RKO (cell line): ENCODE measurements around the gene SHMT2.

Source experiments
- DNase-seq: peaks from one replicate; pipeline ENCODE4 v3.0.0-alpha.2; 2016; ENCODE audit warnings: low spot score

The SHMT2 gene

DNA sequence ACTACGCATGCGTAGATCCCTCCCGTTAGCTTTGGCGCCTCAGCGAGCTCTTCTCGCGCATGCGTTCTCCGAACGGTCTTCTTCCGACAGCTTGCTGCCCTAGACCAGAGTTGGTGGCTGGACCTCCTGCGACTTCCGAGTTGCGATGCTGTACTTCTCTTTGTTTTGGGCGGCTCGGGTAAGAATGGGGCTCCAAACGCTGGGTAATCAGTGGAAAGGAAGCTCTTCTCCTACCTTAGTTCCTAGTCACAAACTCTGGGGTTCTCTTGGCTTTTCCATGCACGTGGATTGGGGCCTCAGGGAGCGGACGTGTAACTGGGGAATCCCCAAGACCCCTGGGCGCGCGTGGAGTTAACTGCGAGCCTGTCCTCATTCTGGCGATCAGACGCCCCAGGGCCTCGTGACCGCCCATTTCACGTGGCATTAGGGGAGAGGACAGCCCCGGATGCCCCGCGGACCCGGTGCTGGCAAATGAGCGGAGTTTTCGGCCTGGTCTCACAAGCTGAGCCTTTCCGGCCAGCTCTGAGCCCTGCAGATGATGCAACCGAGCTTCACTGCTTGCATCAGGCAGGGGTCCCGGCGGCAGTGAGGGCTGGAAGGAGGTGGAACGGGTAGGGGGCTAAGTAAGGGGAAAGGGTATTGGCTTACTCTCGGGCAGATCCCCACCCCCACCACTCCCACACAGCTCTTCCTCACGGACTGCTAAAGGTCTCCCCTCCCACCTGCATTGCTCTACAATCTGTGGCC is at the start of gene SHMT2:
TSS of gene SHMT2 (plus strand) at position 78 of the 747 bp plus-strand sequence. CDS start at position 146, 68 bp downstream.
- DNase-seq, result peak; percentile 99

DNA sequence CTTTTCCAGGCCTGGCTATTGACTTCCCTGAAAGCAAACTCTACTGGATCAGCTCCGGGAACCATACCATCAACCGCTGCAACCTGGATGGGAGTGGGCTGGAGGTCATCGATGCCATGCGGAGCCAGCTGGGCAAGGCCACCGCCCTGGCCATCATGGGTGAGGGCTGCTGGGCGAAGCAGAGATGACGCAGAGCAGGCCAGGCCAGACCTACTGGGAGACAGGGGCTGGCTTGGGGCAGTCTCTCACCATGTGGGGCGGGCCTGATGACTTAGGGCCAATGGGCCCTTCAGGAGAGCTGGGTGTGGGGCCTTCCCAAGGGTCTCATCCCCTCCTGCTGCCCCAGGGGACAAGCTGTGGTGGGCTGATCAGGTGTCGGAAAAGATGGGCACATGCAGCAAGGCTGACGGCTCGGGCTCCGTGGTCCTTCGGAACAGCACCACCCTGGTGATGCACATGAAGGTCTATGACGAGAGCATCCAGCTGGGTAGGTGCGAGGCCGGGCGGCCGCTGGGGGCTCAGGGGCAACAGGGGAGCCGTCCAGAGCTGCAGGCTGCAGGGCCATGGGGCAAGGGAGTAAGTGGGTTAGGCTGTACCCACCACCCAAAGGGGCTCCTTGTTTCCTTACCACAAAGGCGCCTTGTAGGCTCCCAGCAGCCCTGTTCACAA is 49.1 kb upstream of the SHMT2 start:
- DNase-seq, result no peak

DNA sequence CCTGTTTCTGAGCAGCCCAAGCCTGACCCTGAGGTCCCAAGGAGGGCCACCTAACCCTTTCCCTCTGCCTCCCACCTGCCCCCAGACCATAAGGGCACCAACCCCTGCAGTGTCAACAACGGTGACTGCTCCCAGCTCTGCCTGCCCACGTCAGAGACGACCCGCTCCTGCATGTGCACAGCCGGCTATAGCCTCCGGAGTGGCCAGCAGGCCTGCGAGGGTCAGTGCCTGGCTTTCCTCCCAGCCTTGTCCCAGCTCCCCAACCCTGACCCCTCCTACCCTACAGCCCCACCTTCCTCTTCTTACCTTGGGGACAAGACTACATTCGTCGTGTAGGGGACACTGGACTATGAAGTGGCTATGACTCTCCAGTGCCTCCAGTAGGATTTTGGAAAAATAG is 48.4 kb upstream of the SHMT2 start:
- DNase-seq, result no peak

DNA sequence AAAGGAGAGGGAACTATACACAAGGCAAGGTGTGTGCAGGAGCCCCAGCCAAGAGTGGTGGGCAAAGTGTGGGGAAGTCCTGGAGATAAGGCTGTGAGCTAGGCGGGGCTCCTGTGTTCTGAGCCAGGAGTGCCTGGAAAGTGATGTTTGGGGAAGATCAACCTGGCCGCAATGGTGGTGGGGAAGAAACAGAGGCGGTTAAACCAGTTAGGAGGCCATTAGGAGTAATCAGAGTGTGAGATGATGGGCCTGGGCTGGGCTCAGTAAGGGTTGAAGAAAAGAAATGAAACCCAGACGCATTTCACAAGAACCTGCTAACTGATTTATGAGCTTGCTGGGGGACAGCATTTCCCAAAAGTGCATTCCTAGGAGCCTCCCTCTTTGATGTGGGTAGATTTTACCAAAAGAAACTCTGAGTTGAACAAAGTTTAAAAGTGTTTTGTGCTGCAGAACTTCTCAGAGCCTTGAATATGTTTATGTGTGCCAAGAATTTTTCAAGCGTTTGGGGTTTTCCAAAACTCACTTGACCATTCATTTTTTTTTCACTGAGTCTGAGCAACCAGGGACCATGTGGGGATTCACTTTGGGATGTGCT is 47.9 kb upstream of the SHMT2 start:
- no peak for DNase-seq

DNA sequence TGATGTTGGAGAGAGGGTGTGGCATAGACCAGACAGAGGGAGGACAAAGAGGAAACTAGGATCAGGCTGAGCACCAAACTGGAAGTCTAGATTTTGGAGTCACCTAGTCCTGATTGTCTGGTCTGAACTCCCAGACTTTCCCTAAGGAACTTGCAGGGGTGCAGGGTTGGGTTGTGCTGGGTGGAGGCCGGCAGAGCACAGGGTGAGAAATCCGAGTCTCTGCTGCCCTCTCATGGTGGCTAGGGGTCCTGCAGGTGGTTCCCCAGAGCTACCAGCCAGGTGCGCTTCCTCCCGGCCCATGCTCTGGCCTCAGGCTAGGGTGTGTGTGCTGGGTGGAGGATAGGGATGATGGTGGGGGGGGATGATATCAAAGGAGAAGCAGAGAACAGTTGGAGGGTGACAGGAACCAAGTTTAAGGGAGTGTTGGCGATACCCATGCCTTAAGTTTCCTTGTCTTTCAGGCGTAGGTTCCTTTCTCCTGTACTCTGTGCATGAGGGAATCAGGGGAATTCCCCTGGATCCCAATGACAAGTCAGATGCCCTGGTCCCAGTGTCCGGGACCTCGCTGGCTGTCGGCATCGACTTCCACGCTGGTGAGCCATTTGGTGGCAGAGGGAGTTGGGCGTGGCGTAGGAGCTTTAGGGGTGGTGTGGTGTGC is 46.5 kb upstream of the SHMT2 start:
- peak; percentile 73 for DNase-seq

DNA sequence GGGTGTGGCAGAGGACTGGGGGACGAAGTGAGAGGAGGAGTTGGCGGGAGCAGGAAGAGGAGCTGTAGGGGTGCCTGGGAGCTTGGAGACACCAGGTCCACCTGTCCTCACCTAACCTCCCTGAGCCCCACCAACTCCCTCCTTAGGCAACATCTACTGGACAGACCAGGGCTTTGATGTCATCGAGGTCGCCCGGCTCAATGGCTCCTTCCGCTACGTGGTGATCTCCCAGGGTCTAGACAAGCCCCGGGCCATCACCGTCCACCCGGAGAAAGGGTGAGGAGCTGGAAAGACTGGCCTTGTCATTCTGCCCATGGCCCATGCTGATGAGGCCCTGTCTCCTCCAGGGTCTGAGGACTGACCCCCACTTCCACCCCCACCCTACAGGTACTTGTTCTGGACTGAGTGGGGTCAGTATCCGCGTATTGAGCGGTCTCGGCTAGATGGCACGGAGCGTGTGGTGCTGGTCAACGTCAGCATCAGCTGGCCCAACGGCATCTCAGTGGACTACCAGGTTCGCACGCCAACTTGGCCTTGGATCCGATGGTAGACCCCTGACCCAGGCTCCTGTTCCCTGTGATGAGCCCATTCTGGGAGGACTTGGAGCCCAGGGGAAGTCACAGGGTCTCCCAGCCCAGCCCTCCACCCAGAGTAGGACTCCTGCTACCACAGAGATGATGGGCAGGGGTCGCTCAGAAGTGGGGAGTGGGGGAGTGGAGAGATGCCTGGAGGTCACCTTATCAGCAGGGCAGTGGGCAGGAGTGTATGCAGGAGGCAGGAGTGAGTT is 45.4 kb upstream of the SHMT2 start:
- no peak for DNase-seq

DNA sequence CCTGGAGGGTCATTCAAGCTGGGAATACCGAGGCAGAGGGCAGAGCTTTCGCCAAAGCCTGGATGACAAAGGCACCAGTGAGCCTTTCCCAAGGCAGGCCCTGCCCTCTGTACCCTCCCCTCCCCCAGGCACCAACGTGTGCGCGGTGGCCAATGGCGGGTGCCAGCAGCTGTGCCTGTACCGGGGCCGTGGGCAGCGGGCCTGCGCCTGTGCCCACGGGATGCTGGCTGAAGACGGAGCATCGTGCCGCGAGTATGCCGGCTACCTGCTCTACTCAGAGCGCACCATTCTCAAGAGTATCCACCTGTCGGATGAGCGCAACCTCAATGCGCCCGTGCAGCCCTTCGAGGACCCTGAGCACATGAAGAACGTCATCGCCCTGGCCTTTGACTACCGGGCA is 44.1 kb upstream of the SHMT2 start:
- DNase-seq, result no peak

DNA sequence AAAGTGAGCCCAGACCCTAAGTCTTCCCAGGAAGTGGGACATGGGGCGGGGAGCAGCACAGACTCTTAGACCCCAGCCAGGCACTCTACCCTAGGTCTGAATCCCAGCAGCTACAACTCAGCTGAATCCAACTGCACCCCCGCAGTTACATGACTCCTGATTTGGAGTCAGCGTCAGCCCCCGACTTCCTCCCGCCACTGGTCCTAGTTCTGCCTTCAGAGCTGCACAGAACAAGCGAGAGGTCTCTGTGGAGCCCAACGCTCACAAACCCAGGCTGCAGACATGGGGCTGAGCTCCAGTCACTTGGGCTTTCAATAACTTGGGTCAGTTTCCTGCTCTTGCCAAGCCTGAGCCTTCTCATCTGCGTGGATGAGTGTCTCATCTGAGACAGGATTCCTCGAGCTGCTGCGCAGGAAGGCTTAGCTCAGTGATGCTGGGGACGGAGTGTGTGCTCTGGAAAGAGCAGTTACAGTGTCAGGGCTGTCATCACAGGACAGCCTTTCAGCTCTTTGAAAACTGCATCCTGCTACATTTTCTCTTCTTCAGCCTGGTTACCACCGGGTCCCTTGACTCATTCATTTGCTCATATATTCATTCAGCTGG is 43.5 kb upstream of the SHMT2 start:
- DNase-seq, result no peak

DNA sequence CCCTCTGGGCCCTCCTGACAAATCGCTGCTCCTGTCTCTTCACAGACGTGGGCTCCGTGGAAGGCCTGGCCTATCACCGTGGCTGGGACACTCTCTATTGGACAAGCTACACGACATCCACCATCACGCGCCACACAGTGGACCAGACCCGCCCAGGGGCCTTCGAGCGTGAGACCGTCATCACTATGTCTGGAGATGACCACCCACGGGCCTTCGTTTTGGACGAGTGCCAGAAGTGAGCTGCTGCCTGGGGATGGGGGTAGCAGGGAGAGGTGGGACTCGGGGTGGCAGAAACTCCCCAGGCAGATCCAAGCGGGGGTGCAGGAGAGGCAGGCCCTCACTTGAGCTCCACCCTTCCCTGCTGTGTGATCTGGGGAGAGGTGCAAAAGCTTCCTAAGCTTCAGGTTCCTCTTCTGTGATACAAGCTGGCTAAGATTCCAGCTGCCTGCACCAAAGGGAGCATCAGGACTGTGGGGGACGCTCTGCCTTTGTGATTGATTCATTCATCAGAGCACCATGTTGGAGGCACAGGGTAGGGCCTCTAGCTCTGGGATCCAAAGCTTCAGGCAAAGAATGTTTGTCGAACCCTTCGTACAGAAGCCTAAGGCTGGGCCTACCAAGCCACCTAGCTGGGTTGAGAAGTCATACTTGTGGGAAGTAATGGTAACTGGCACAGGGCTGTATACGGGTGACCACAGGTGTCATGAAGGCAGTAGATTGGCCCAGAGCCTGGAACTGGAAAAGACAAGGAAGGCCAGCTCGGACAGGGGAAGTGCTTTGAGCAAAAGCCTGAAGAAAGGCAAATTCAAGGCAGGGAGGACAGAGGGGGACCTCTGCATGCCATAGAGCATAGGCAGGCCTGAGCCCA is 42.1 kb upstream of the SHMT2 start:
- no peak for DNase-seq

DNA sequence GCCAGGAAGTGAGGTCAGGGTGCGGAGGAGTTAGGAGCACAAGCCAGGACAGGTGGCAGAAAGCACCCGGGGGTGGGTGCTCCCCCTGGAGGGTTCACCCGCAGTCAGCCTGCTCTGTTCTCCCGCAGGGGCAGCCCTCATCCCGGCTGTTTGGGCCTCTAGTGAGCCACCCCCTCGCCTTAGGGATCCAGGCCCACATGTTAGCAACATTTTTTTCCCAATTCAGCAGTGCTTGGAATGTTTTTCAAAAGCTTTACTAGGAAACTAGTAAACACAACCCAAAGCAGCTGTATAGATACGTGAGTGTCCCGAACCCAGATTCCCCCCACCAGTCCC is 41.5 kb upstream of the SHMT2 start:
- DNase-seq, result no peak

DNA sequence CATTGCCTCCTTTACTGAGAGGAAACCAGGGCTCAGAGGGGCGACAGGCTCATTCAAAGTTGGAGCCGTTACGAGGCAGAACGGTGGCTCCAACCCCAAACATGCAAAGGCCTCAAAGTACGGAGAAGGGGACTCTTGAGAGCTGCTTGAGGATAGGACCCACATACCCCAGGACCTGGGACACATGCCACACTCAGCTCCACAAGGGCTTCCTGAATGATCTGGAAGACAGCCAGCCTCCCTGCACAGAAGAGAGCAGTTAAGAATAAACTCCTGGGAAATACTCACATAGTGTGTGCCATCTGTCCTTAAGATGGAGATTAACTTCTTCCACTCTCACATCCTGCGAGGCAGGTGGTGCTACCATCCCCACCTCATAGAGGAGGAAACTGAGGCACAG is 39.5 kb upstream of the SHMT2 start:
- no peak for DNase-seq

DNA sequence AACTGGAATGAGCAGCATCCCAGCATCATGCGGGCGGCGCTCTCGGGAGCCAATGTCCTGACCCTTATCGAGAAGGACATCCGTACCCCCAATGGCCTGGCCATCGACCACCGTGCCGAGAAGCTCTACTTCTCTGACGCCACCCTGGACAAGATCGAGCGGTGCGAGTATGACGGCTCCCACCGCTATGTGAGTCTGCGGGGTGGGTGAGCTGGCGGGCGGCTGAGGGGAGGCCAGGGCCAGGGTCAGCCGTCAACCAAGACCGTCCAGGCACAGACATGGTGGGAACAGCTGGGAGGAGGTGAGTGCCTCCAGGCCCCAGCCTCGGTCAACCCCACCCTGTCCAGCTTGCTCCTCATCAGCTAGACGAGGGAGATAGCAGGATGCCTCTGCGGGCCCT is 38.7 kb upstream of the SHMT2 start:
- DNase-seq, result no peak

DNA sequence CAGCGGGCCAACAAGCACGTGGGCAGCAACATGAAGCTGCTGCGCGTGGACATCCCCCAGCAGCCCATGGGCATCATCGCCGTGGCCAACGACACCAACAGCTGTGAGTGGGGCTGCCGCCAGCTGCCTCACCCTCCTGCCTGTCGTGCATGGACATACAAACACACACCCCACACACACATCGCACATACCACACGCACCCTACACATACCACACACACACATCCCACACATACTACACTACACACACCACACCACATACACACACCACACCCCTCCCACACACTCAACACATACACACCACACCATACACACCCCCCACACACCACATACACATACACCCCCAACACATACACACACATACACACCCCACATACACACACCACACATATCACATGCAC is 38.1 kb upstream of the SHMT2 start:
- DNase-seq, result no peak

DNA sequence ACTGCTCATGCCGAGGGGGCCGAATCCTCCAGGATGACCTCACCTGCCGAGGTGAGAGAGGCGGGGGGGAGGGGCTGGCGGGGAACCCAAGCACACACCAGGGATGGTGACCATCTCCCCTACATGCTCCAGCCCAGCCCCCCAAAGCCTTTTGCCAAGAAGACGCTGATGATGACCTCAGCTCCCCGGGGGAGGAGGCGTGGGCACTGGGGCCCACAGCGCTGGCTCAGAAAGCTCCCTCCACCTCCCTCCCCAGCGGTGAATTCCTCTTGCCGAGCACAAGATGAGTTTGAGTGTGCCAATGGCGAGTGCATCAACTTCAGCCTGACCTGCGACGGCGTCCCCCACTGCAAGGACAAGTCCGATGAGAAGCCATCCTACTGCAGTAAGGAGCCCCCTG is 36.6 kb upstream of the SHMT2 start:
- DNase-seq, result no peak

DNA sequence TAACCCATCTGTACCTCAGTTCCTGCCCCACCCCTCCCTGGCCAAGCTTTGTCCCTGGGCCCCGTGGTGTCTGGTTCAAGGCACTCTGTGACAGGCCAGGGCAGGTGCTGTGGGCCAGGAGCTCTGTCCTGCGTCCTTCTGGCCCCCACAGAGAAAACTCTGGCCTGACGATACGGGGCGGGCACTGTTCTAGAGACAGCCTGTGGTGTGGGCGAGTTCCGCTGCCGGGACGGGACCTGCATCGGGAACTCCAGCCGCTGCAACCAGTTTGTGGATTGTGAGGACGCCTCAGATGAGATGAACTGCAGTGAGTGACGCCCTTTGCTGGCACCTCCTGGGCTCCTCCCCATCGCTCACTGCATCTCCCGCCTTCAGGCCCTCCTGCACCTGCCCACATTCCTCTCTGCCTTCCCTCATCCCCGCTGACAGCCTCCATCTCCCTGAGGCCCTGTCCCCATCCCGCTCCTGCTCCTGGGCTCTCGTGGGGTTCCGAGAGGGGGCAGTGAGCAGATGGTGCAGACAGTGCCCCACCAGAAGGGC is 35.7 kb upstream of the SHMT2 start:
- DNase-seq, result no peak

DNA sequence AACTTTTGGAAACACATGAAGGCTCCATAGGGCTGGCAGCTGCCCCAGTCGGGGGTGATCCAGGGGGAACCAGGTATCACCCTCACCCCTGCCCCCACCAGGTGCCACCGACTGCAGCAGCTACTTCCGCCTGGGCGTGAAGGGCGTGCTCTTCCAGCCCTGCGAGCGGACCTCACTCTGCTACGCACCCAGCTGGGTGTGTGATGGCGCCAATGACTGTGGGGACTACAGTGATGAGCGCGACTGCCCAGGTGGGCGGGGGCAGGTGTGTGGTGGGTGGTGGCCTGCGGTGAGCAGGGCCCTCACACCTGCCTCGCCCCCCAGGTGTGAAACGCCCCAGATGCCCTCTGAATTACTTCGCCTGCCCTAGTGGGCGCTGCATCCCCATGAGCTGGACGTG is 35.3 kb upstream of the SHMT2 start:
- no peak for DNase-seq

DNA sequence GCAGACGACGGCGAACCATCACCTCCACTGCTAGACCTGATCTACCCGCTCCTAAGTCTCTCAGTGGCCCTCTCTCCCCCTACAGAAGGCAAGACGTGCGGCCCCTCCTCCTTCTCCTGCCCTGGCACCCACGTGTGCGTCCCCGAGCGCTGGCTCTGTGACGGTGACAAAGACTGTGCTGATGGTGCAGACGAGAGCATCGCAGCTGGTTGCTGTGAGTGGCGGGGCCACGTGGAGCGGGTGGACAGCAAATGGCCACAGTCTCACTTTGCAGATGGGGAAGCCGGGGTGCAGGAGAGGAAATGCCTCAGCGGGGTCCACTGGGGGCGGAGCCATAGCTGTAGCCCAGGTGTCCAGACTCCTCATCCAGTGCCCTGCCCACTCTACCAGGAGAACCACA is 34.3 kb upstream of the SHMT2 start:
- no peak for DNase-seq

DNA sequence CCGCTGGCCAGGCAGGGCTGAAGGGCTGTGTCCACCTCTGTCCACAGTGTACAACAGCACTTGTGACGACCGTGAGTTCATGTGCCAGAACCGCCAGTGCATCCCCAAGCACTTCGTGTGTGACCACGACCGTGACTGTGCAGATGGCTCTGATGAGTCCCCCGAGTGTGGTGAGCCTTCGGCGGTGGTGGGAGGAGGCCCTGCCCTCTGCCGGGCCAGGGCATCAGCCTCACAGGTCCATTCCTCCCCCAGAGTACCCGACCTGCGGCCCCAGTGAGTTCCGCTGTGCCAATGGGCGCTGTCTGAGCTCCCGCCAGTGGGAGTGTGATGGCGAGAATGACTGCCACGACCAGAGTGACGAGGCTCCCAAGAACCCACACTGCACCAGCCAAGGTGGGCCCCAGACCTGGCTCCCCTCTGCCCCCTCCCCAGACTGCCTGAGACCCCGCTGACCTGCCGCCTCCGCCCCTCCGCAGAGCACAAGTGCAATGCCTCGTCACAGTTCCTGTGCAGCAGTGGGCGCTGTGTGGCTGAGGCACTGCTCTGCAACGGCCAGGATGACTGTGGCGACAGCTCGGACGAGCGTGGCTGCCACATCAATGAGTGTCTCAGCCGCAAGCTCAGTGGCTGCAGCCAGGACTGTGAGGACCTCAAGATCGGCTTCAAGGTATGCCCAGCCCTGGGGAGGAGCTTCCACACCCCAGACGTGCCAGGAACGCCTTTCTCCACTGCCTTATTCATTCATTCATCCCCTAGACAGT is 33.7 kb upstream of the SHMT2 start:
- no peak for DNase-seq

DNA sequence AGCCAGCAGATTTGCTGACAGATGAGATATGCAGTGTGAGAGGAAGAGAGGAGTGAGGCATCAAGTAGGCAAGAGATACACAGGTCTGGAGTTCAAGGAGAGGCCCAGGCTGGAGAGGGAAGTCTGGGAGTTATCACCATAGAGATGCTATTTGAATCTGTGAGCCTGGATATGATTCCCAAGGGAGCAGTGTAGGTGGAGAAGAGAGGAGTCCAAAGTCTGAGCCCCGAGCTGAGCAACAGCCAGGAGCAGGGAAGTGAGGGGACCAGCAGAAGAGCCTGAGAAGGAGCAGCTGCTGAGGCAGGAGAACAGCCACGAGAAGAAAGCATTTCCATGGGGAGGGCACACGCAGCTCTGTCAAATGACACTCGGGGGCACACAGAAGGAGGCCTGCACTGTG is 33.1 kb upstream of the SHMT2 start:
- no peak for DNase-seq

DNA sequence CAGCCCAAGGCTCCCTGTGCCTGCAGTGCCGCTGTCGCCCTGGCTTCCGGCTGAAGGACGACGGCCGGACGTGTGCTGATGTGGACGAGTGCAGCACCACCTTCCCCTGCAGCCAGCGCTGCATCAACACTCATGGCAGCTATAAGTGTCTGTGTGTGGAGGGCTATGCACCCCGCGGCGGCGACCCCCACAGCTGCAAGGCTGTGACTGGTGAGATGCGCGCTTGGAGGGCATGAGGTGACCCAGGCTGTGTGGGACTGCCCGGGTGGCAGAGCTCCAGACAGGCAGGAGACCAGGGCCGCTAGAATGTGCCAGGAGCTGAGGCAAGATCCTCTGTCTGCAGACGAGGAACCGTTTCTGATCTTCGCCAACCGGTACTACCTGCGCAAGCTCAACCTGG is 32.6 kb upstream of the SHMT2 start:
- DNase-seq, result no peak
